GM12878 (cell line): ENCODE results near the gene TIE1. TPM values are rescaled to one million over a fixed set of nuclear protein-coding genes. Genes with fewer than 3 reads are reported as not detected.

ENCODE experiments used
- ATAC-seq: fragments of 200-7000 bp; cut with Tn5 transposase; 3 replicates; pipeline ENCODE4 v1.9.1; 2020; ENCODE audit warnings: mild to moderate bottlenecking, moderate library complexity
- BruUV-seq: library from RNA; stranded (reverse); fragments of 400-500 nt; replicated peaks from 2 replicates; lab custom pipeline; 2021; lab: Mats Ljungman, UMichigan
- CTCF ChIA-PET: fragments of 300-600 bp; sonication (Branson Sonifier 250); formaldehyde crosslinking; extraction: SDS; loops from one replicate; lab custom pipeline; 2021; ENCODE audit warnings: inconsistent platforms; lab: Yijun Ruan, JAX
- POLR2A ChIA-PET: fragments of 350-600 bp; formaldehyde crosslinking; extraction: SDS; loops from one replicate; lab custom pipeline; 2021; ENCODE audit warnings: inconsistent platforms; lab: Charles Lee
- RAD21 ChIA-PET: fragments of 300-600 bp; sonication (Branson Sonifier 250); formaldehyde crosslinking; loops from one replicate; lab custom pipeline; 2023; ENCODE audit warnings: antibody characterized with exemption; ENCODE audit not compliant: unreplicated experiment; lab: Charles Lee
- SMC1A ChIA-PET: fragments of 300-600 bp; sonication (Branson Sonifier 250); formaldehyde crosslinking; loops from one replicate; lab custom pipeline; 2023; ENCODE audit not compliant: unreplicated experiment, uncharacterized antibody; lab: Charles Lee
- DNase-seq: peaks from one replicate; pipeline ENCODE4 v3.0.0-alpha.2; 2011; ENCODE audit warnings: low read depth, low spot score
- FAIRE-seq: peaks from 3 replicates; lab custom pipeline; 2011; peaks lifted over from hg19 to GRCh38; lab: Jason Lieb, UNC
- H2AFZ ChIP-seq: 2 replicates; pipeline ENCODE4 v1.6.0; 2011; ENCODE audit warnings: low read depth, low read length, control low read depth; ENCODE audit not compliant: control insufficient read depth
- H3K27ac ChIP-seq: 2 replicates; pipeline ENCODE4 v1.5.1; 2011; ENCODE audit warnings: control low read depth; ENCODE audit not compliant: control insufficient read depth, insufficient read depth
- H3K27me3 ChIP-seq, 2 experiments: replicated peaks in 1 of 2; 2 replicates each; pipeline versions ENCODE4 v1.6.0 to v1.6.1; 2011; ENCODE audit warnings: low read length in 1 of 2; ENCODE audit not compliant: control insufficient read depth in 2 of 2, insufficient read depth in 2 of 2
- H3K36me3 ChIP-seq, 2 experiments: 2 replicates each; pipeline ENCODE4 v1.5.1; 2011; ENCODE audit warnings: low read length in 1 of 2; ENCODE audit not compliant: control insufficient read depth in 2 of 2, insufficient read depth in 2 of 2
- H3K4me1 ChIP-seq: 2 replicates; pipeline ENCODE4 v1.6.1; 2011; ENCODE audit warnings: mild to moderate bottlenecking, low read length, moderate library complexity, mixed read lengths; ENCODE audit not compliant: control insufficient read depth, insufficient read depth
- H3K4me2 ChIP-seq: 2 replicates; pipeline ENCODE4 v1.6.0; 2011; ENCODE audit warnings: control low read depth; ENCODE audit not compliant: control insufficient read depth, insufficient read depth
- H3K4me3 ChIP-seq: fragments of 200-600 bp; sonication (generic); 2 replicates; pipeline ENCODE4 v1.5.1; 2016
- H3K79me2 ChIP-seq: 2 replicates; pipeline ENCODE4 v1.6.0; 2011; ENCODE audit warnings: low read length; ENCODE audit not compliant: control insufficient read depth, insufficient read depth
- H3K9ac ChIP-seq: 2 replicates; pipeline ENCODE4 v1.8.0; 2011; ENCODE audit warnings: low read length, control low read depth, mixed read lengths; ENCODE audit not compliant: control insufficient read depth, insufficient read depth
- H3K9me3 ChIP-seq: replicated peaks from 3 replicates; pipeline ENCODE4 v1.5.1; 2011; ENCODE audit warnings: mild to moderate bottlenecking, low read length; ENCODE audit not compliant: control insufficient read depth, insufficient read depth
- H4K20me1 ChIP-seq: 2 replicates; pipeline ENCODE4 v1.6.0; 2011; ENCODE audit not compliant: control insufficient read depth, insufficient read depth
- BHLHE40 ChIP-seq, 2 experiments: fragments of 450-650 bp in 1 of 2; IDR thresholded peaks; 2 replicates each; pipeline ENCODE4 v1.6.1; 2011 to 2017; ENCODE audit warnings: low read depth in 2 of 2, borderline replicate concordance in 1 of 2, improper control_type of control experiment in 1 of 2, low read length in 1 of 2, mild to moderate bottlenecking in 1 of 2
- CREM ChIP-seq: IDR thresholded peaks from 2 replicates; pipeline ENCODE4 v1.6.1; 2014; ENCODE audit warnings: antibody characterized with exemption, low read depth
- EZH2 ChIP-seq: IDR thresholded peaks from 2 replicates; pipeline ENCODE4 v1.6.1; 2012; ENCODE audit warnings: low read depth, mild to moderate bottlenecking, control low read depth, inconsistent platforms, low read length, borderline replicate concordance; ENCODE audit not compliant: control insufficient read depth
- HDAC2 ChIP-seq: fragments of 200-600 bp; sonication (generic); IDR thresholded peaks from 2 replicates; pipeline ENCODE4 v1.6.1; 2017
- MEF2B ChIP-seq: fragments of 450-650 bp; IDR thresholded peaks from 2 replicates; pipeline ENCODE4 v1.6.1; 2018; ENCODE audit warnings: mild to moderate bottlenecking, moderate library complexity; ENCODE audit not compliant: partially characterized antibody, poor library complexity, severe bottlenecking
- PAX5 ChIP-seq: IDR thresholded peaks from 2 replicates; pipeline ENCODE4 v1.6.1; 2011; ENCODE audit warnings: low read depth, low read length, borderline replicate concordance
- POLR2A ChIP-seq: IDR thresholded peaks from 2 replicates; pipeline ENCODE4 v1.6.1; 2011; ENCODE audit warnings: low read depth, mild to moderate bottlenecking, low read length
- RFX5 ChIP-seq: IDR thresholded peaks from 2 replicates; pipeline ENCODE4 v1.6.1; 2011; ENCODE audit warnings: low read depth, low read length, improper control_type of control experiment
- SP1 ChIP-seq: IDR thresholded peaks from one replicate; pipeline ENCODE4 v1.6.1; 2011; ENCODE audit warnings: low read depth, low read length
- SRF ChIP-seq, 2 experiments: IDR thresholded peaks; 2 replicates each; pipeline ENCODE4 v1.6.1; 2011; ENCODE audit warnings: low read depth in 2 of 2, low read length in 2 of 2, mild to moderate bottlenecking in 1 of 2, moderate library complexity in 1 of 2
- STAT1 ChIP-seq: fragments of 450-650 bp; conservative IDR thresholded peaks from 2 replicates; pipeline ENCODE4 v1.6.1; 2014; ENCODE audit warnings: antibody characterized with exemption, mild to moderate bottlenecking
- ZBED1 ChIP-seq: IDR thresholded peaks from 2 replicates; pipeline ENCODE4 v1.6.1; 2016; ENCODE audit warnings: borderline replicate concordance
- ZBTB33 ChIP-seq: fragments of 450-650 bp; IDR thresholded peaks from 2 replicates; pipeline ENCODE4 v1.6.1; 2017; ENCODE audit warnings: mild to moderate bottlenecking
- ZNF217 ChIP-seq: fragments of 450-650 bp; IDR thresholded peaks from 2 replicates; pipeline ENCODE4 v1.6.1; 2017; ENCODE audit warnings: antibody characterized with exemption, mild to moderate bottlenecking
- ZNF592 ChIP-seq: fragments of 450-650 bp; IDR thresholded peaks from 2 replicates; pipeline ENCODE4 v1.6.1; 2017; ENCODE audit warnings: mild to moderate bottlenecking, moderate library complexity
- WGBS: methylation state at CpG from one replicate; pipeline ENCODE4 v1.1.6; 2016; ENCODE audit warnings: low lambda C conversion rate; ENCODE audit not compliant: insufficient replicate concordance, insufficient coverage; ENCODE audit errors: missing lambda C conversion rate; 5-methylcytosine and 5-hydroxymethylcytosine counted together
- in situ Hi-C: fragments of 300-500 bp; cut with MboI; formaldehyde crosslinking; loops from 9 replicates; pipeline ENCODE4 v1.14.3; 2018; ENCODE audit warnings: mixed read lengths
- intact Hi-C: fragments of 100-400 bp; cut with micrococcal nuclease; formaldehyde crosslinking; loops from one replicate; pipeline ENCODE4 v1.14.2; 2022; ENCODE audit not compliant: unreplicated experiment
- polyA plus RNA-seq, 11 experiments: library from polyadenylated mRNA; depleted of rRNA in 4 of 11; unstranded in 6 of 11; stranded (reverse) in 5 of 11; fragments of >200 nt; fragmentation: Nextera tagmentation in 4 of 11; fragmentation: Illumina TruSeq in 1 of 11; extraction: Ambion mirVana in 4 of 11; extraction: Trizol in 1 of 11; gene quantifications; 1 replicate in 1 of 11; 2 replicates in 10 of 11; pipeline versions ENCODE4 v1.2.1 to v1.2.3, GENCODE V29; 2011 to 2016; ENCODE audit warnings: inconsistent platforms in 2 of 11, missing spikeins in 2 of 11, low read depth in 1 of 11
- total RNA-seq, 4 experiments: library from RNA; depleted of rRNA in 3 of 4; stranded (reverse); fragments of >200 nt in 3 of 4; fragmentation: Illumina TruSeq in 1 of 4; extraction: Trizol in 1 of 4; gene quantifications; 2 replicates each; pipeline versions ENCODE4 v1.2.1 to v1.2.3, GENCODE V29; 2013 to 2021

TIE1 gene
- total and polyA plus RNA-seq, 10 of the 15 experiments (the other 5 are each of a cell fraction or from before 2014, with no cell fraction given), result 0.26 to 3.9 (median 1.3) TPM

- no TSS peak for BruUV-seq
- WGBS, result 45% methylated on average over 24 of the region's 24 CpGs
- in situ Hi-C loops, result no loop called here
Measured at GRCh38 chr1:43312663-43313515, 12.1 kb downstream of the TIE1 start.

GRCh38 chr1:43313771-43314170 is 13.0 kb downstream of the TIE1 start:
- POLR2A ChIA-PET, result no interaction called here
- H3K27me3 ChIP-seq, result no peaks in the 10 kb centered on the region
- no peaks in the 10 kb centered on the region for H3K4me1 ChIP-seq
- no TSS peak for BruUV-seq
- no peak overlapping the region for H3K27ac ChIP-seq
- RAD21 ChIA-PET, result no interaction called here
- DNase-seq (no peak), ATAC-seq (no peak), FAIRE-seq (no peak)
- no peak overlapping the region for H3K9ac ChIP-seq
- no peaks in the 10 kb centered on the region for H3K9me3 ChIP-seq
- intact Hi-C loops (no loop called here), in situ Hi-C loops (no loop called here)
- no peaks in the 10 kb centered on the region for H3K36me3 ChIP-seq
- H2AFZ ChIP-seq, result no peak overlapping the region
- no peak overlapping the region for H3K4me2 ChIP-seq
- SMC1A ChIA-PET, result no interaction called here
- no peak overlapping the region for H3K4me3 ChIP-seq
- WGBS, result 50% methylated on average over 10 of the region's 10 CpGs
- H4K20me1 ChIP-seq, result no peaks in the 10 kb centered on the region
- H3K79me2 ChIP-seq, result no peaks in the 10 kb centered on the region
- CTCF ChIA-PET, result no interaction called here
- TF ChIP-seq MEF2B (no peak), ZBTB33 (no peak), SRF (IDR thresholded peaks at IDR 0.05; ENCODE audit: low read depth in 2 of 2, low read length in 2 of 2) (no peak), ZNF592 (no peak)

More at GRCh38 chr1:43312663-43313515, 12.1 kb downstream of the TIE1 start:
- POLR2A ChIA-PET, result no interaction called here
- TF ChIP-seq BHLHE40 (IDR thresholded peaks at IDR 0.05; ENCODE audit: borderline replicate concordance in 1 of 2, low read depth in 2 of 2, low read length in 1 of 2), result no peak
- no peak for TF ChIP-seq SP1
- TF ChIP-seq ZBED1, result no peak
- no peak for TF ChIP-seq PAX5
- no peak for TF ChIP-seq EZH2
- TF ChIP-seq HDAC2, result no peak
- no peak for TF ChIP-seq POLR2A
- no peak for TF ChIP-seq ZNF217
- TF ChIP-seq STAT1, result no peak
- no peak for TF ChIP-seq RFX5
- no peak for TF ChIP-seq CREM
- intact Hi-C loops, result no loop called here
- Histone ChIP-seq H3K9ac (no peak overlapping the region), H3K27ac (no peak overlapping the region), H3K36me3 (no peaks in the 10 kb centered on the region), H3K4me2 (no peak overlapping the region), H2AFZ (no peak overlapping the region), H4K20me1 (no peaks in the 10 kb centered on the region), H3K79me2 (no peaks in the 10 kb centered on the region), H3K27me3 (no peaks in the 10 kb centered on the region), H3K4me3 (no peak overlapping the region), H3K9me3 (no peaks in the 10 kb centered on the region), H3K4me1 (no peaks in the 10 kb centered on the region)
- ATAC-seq (no peak), FAIRE-seq (no peak), DNase-seq (no peak)
- CTCF ChIA-PET, result interaction anchor here (0.6 kb wide), 1 partner anchor 68 kb away, joined by 3 read pairs; no protein-coding TSS in a partner anchor
- SMC1A ChIA-PET, result no interaction called here
- RAD21 ChIA-PET, result no interaction called here
